A549 (cell line): ENCODE results near the gene RNF144A. TPM values are rescaled to one million over a fixed set of nuclear protein-coding genes. Genes with fewer than 3 reads are reported as not detected.

Experiments
- ATAC-seq, 2 experiments: fragments of 200-7000 bp in 1 of 2; fragments of >200 bp in 1 of 2; cut with Nextera tagmentation in 1 of 2; cut with Tn5 transposase in 1 of 2; 3 replicates each; pipeline versions ENCODE4 v1.8.0 to v1.9.1; 2018 to 2020; ENCODE audit warnings: mild to moderate bottlenecking in 1 of 2, moderate library complexity in 1 of 2
- CTCF ChIA-PET: fragments of 300-600 bp; sonication (Branson Sonifier 250); formaldehyde crosslinking; extraction: SDS; loops from one replicate; lab custom pipeline; 2021; ENCODE audit warnings: antibody characterized with exemption, inconsistent platforms; lab: Yijun Ruan, JAX
- POLR2A ChIA-PET: fragments of 350-600 bp; formaldehyde crosslinking; extraction: SDS; loops from one replicate; lab custom pipeline; 2021; ENCODE audit warnings: antibody characterized with exemption, inconsistent platforms; lab: Yijun Ruan, JAX
- DNase-seq, 2 experiments: peaks; one replicate each; pipeline versions ENCODE4 v3.0.0 to v3.0.0-alpha.2; 2011 to 2016; ENCODE audit warnings: low read depth in 1 of 2, low spot score in 1 of 2
- FAIRE-seq: peaks from 2 replicates; lab custom pipeline; 2011; peaks lifted over from hg19 to GRCh38; lab: Jason Lieb, UNC
- H3K27ac ChIP-seq, 2 experiments: fragments of >200 bp; sonication (Bioruptor Twin); formaldehyde crosslinking; 3 replicates each; pipeline ENCODE4 v1.5.1; 2016 to 2017
- H3K4me1 ChIP-seq: fragments of >200 bp; sonication (Bioruptor Twin); formaldehyde crosslinking; 3 replicates; pipeline ENCODE4 v1.6.1; 2016
- H3K4me2 ChIP-seq: fragments of >200 bp; sonication (Bioruptor Twin); formaldehyde crosslinking; 3 replicates; pipeline ENCODE4 v1.6.1; 2016
- H3K4me3 ChIP-seq: fragments of >200 bp; sonication (Bioruptor Twin); formaldehyde crosslinking; 3 replicates; pipeline ENCODE4 v1.5.1; 2016
- H3K9me3 ChIP-seq: fragments of >200 bp; sonication (Bioruptor Twin); formaldehyde crosslinking; 3 replicates; pipeline ENCODE4 v1.6.1; 2016
- EHMT2 ChIP-seq: fragments of 200-600 bp; sonication (generic); IDR thresholded peaks from 2 replicates; pipeline ENCODE4 v1.6.1; 2016; ENCODE audit warnings: antibody characterized with exemption, low read depth, mild to moderate bottlenecking, moderate library complexity
- ELK1 ChIP-seq: fragments of 150-350 bp; IDR thresholded peaks from 2 replicates; pipeline ENCODE4 v1.6.1; 2014; ENCODE audit warnings: low read depth, mild to moderate bottlenecking, low read length
- EP300 ChIP-seq, 2 experiments: fragments of >200 bp; sonication (Bioruptor Twin); formaldehyde crosslinking; IDR thresholded peaks; 2 replicates in 1 of 2; 3 replicates in 1 of 2; pipeline ENCODE4 v1.6.1; 2016 to 2017
- FOSB ChIP-seq: fragments of 250-450 bp; sonication (Bioruptor Pico); IDR thresholded peaks from 2 replicates; pipeline ENCODE4 v1.5.0; 2020; ENCODE audit warnings: mild to moderate bottlenecking, moderate library complexity
- HEYL ChIP-seq: fragments of 250-450 bp; sonication (Bioruptor Pico); IDR thresholded peaks from 2 replicates; pipeline ENCODE4 v1.8.0; 2021; ENCODE audit warnings: mild to moderate bottlenecking, moderate library complexity
- HMGXB4 ChIP-seq: fragments of 250-450 bp; sonication (Bioruptor Pico); IDR thresholded peaks from 2 replicates; pipeline ENCODE4 v1.5.0; 2021; ENCODE audit warnings: mild to moderate bottlenecking, moderate library complexity, borderline replicate concordance
- HOXB5 ChIP-seq: fragments of 250-450 bp; sonication (Bioruptor Pico); IDR thresholded peaks from 2 replicates; pipeline ENCODE4 v1.5.0; 2020; ENCODE audit warnings: mild to moderate bottlenecking, moderate library complexity
- JUN ChIP-seq, 2 experiments: fragments of >200 bp; sonication (Bioruptor Twin); formaldehyde crosslinking; IDR thresholded peaks; 2 replicates in 1 of 2; 3 replicates in 1 of 2; pipeline ENCODE4 v1.6.1; 2016 to 2017
- MYC ChIP-seq: IDR thresholded peaks from 2 replicates; pipeline ENCODE4 v1.6.1; 2012; ENCODE audit warnings: mild to moderate bottlenecking, inconsistent platforms, low read length, improper control_type of control experiment, borderline replicate concordance
- NFE2L2 ChIP-seq: fragments of 150-350 bp; conservative IDR thresholded peaks from 2 replicates; pipeline ENCODE4 v1.6.1; 2014; ENCODE audit warnings: low read length
- SREBF2 ChIP-seq: fragments of 450-650 bp; IDR thresholded peaks from 2 replicates; pipeline ENCODE4 v1.6.1; 2014; ENCODE audit warnings: mild to moderate bottlenecking, moderate library complexity
- ZC3H11A ChIP-seq: fragments of 450-650 bp; IDR thresholded peaks from 2 replicates; pipeline ENCODE4 v1.6.1; 2014; ENCODE audit warnings: antibody characterized with exemption, mild to moderate bottlenecking
- WGBS: methylation state at CpG from one replicate; pipeline ENCODE4 v1.1.6; 2017; ENCODE audit errors: missing lambda C conversion rate; 5-methylcytosine and 5-hydroxymethylcytosine counted together
- polyA plus RNA-seq, 4 experiments: library from polyadenylated mRNA; depleted of rRNA in 3 of 4; stranded (reverse); fragments of >200 nt; fragmentation: RNase III in 1 of 4; extraction: RNeasy Plus Mini Kit Qiagen cat#74134 plus additional on column Dnase treatment in 1 of 4; gene quantifications; 2 replicates in 3 of 4; 3 replicates in 1 of 4; pipeline ENCODE4 v1.2.3, GENCODE V29; 2011 to 2017
- TF ChIP-seq, protein P1 (sequence below): fragments of >200 bp; sonication (Bioruptor Twin); formaldehyde crosslinking; IDR thresholded peaks from 3 replicates; pipeline ENCODE4 v1.5.1; 2016

The RNF144A gene
- polyA plus RNA-seq, 2 of the 4 experiments (the other 2 are of a cell fraction) = 4.4 to 9.6 TPM

- H3K4me3 ChIP-seq = no peak overlapping the region
- ATAC-seq = no peak
- ChIA-PET CTCF (interaction anchor here (0.6 to 2.7 kb wide), 5 partner anchors 13 to 88 kb away, joined by 3 to 8 read pairs (median 3); no protein-coding TSS in a partner anchor), POLR2A (no interaction called here)
- TF ChIP-seq MYC = no peak
- TF ChIP-seq SREBF2 = no peak
- TF ChIP-seq EHMT2 = no peak
- TF ChIP-seq, protein P1, sequence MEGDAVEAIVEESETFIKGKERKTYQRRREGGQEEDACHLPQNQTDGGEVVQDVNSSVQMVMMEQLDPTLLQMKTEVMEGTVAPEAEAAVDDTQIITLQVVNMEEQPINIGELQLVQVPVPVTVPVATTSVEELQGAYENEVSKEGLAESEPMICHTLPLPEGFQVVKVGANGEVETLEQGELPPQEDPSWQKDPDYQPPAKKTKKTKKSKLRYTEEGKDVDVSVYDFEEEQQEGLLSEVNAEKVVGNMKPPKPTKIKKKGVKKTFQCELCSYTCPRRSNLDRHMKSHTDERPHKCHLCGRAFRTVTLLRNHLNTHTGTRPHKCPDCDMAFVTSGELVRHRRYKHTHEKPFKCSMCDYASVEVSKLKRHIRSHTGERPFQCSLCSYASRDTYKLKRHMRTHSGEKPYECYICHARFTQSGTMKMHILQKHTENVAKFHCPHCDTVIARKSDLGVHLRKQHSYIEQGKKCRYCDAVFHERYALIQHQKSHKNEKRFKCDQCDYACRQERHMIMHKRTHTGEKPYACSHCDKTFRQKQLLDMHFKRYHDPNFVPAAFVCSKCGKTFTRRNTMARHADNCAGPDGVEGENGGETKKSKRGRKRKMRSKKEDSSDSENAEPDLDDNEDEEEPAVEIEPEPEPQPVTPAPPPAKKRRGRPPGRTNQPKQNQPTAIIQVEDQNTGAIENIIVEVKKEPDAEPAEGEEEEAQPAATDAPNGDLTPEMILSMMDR = no peak
- no peak for TF ChIP-seq HOXB5 (CRISPR knock-in tag)
- no peak for TF ChIP-seq JUN (IDR thresholded peaks at IDR 0.05)
- no peak for TF ChIP-seq HEYL (CRISPR knock-in tag)
- no peak for TF ChIP-seq ELK1
- no peak for TF ChIP-seq NFE2L2
- H3K9me3 ChIP-seq = no peaks in the 10 kb centered on the region
- no peak for FAIRE-seq
- no peak overlapping the region for H3K27ac ChIP-seq
- no peak for DNase-seq
- no peak overlapping the region for H3K4me2 ChIP-seq
- no peaks in the 10 kb centered on the region for H3K4me1 ChIP-seq
- 67% methylated on average over 3 of the region's 3 CpGs for WGBS
These were observed 39.4 kb downstream of the RNF144A start for GRCh38 chr2:6956566-6956965.

- ATAC-seq = no peak
- WGBS = 75% methylated on average over 9 of the region's 9 CpGs
- CTCF ChIA-PET = interaction anchor here (0.6 to 2.7 kb wide), 5 partner anchors 14 to 88 kb away, joined by 3 to 8 read pairs (median 3); no protein-coding TSS in a partner anchor
- POLR2A ChIA-PET = no interaction called here
- H3K4me3 ChIP-seq = no peak overlapping the region
- H3K9me3 ChIP-seq = no peaks in the 10 kb centered on the region
- FAIRE-seq = no peak
- no peak overlapping the region for H3K27ac ChIP-seq
- no peak for DNase-seq
- no peak overlapping the region for H3K4me2 ChIP-seq
- no peak for TF ChIP-seq EP300 (IDR thresholded peaks at IDR 0.05)
- no peak for TF ChIP-seq HMGXB4
- no peak for TF ChIP-seq FOSB (CRISPR knock-in tag)
- TF ChIP-seq, all 56 proteins: peak for 0
- H3K4me1 ChIP-seq = no peaks in the 10 kb centered on the region
These were observed 40.0 kb downstream of the RNF144A start for GRCh38 chr2:6957031-6957714.

DNA sequence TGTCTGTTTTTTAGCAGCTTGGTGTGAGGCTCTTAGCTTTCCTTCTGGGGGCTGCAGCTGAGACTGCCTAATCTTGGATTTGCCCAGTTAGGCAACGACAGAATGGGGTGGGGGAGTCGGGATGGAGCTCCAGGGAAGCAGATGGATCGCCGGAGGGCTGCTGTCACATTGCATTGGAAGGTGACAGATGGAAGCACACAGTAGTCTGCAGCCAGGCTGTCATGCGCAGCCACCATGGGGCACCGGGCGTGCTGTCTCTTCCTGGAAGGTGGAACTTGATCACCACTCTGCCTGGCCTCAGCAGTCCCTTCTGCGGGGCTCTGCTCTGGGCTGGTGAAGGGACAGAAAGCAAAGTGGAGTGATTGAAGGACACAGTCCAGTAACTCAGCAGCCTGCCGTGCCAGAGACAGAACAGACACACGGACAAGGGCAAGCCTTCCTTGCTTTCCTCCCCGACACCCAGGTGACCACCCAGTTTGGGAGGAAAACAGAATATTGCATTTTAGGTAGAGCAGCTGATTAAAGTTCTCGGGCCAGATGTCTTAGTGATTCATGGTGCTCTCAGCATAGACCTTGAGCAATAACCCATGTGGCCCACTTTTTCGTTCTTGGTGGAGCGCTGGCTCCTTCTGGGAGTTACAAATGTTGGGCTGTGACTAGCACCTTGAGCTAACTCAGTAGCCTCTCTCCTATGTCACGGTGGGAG, 40.9 kb downstream of the RNF144A start:
- Histone ChIP-seq H3K27ac (no peak overlapping the region), H3K4me1 (no peaks in the 10 kb centered on the region), H3K4me2 (no peak overlapping the region), H3K9me3 (no peaks in the 10 kb centered on the region), H3K4me3 (no peak overlapping the region)
- ChIA-PET CTCF (interaction anchor here (1.2 to 2.7 kb wide), 4 partner anchors 15 to 87 kb away, joined by 3 to 8 read pairs (median 4); no protein-coding TSS in a partner anchor), POLR2A (no interaction called here)
- WGBS = 74% methylated on average over 15 of the region's 15 CpGs
- TF ChIP-seq ELK1 (no peak), ZC3H11A (no peak)
- no peak for DNase-seq
- no peak for ATAC-seq
- no peak for FAIRE-seq
